ENCODE data around the gene GPR137.
A peak's percentile ranks its signal among the peaks of the same experiment; 100 is the strongest.
"Not testable (repeated sequence)": the region's sequence is repeated elsewhere in the genome, so short reads cannot be mapped to it uniquely, and the experiment has no call there.

The GPR137 gene, protein sequence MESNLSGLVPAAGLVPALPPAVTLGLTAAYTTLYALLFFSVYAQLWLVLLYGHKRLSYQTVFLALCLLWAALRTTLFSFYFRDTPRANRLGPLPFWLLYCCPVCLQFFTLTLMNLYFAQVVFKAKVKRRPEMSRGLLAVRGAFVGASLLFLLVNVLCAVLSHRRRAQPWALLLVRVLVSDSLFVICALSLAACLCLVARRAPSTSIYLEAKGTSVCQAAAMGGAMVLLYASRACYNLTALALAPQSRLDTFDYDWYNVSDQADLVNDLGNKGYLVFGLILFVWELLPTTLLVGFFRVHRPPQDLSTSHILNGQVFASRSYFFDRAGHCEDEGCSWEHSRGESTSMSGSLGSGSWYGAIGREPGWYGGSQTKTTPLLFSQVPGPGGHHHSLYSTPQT

DNA sequence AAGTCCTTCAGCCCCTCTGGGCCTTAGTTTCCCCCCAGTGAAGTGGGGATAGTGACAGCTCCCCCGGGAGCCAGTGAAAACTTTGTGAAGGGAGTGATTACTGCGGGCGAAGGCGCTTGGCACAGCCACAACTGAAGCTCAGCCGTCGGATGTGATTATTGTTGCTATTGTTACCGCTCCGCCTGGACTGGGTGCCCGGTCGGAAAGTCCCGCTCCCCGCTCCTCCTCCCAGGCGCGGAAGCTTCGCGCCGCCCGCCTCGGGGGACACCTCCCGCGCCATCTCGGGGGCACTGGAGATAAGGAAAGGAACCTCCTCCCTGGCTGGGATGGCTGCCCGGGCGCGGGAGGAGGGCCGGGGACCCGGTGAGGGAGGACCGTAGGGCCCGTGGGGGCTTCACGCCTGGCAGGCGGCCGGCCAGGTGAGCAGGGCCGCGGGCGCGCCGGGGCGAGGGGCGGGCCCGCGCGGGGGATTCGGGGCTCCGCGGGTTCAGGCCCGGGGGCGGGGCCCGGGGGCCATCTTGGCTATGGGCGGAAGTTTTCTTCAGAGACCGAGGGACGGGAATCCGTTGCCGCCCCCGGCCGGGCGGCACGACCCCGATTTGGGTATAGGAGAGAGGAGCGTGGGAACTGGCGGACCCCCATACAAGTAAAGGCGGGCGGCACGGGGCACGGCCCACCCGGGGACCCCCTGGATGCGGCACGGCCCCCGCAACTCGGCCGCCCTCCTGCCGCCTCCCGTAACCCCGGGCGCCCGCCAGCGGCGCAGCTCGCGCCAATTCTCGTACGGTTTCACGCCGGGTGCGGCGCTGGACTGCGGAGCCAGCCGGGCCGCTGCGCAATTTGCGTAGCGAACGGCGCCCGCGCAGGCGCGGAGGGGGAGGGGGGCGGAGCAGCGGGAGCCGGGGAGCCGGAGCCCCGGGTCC lies at the start of gene GPR137:
TSS of gene GPR137 (plus strand) at position 887 of the 923 bp plus-strand sequence. CDS start 677 bp downstream, outside the sequence.
- DNase-seq = peak; percentile 57

DNA sequence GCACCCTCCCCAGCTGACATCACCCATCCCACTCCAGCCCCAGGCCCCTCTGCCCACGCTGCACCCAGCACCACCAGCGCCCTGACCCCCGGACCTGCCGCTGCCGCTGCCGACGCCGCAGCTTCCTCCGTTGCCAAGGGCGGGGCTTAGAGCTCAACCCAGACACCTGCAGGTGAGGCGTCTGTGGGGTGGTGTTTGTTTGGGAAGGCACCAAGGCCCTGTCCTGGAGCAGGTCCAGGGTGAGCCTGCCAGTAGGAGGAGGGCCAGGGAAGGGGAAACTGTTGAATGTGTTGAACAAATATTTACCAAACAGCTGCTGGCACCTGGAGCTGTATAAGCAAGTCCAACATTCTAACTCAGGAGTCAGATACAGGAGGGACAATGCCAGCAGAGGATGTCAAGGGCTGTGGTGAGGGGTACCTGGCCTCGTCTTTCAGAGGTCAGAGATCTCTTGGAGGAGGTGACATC lies 48.1 kb upstream of the GPR137 start:
- no peak for DNase-seq

DNA sequence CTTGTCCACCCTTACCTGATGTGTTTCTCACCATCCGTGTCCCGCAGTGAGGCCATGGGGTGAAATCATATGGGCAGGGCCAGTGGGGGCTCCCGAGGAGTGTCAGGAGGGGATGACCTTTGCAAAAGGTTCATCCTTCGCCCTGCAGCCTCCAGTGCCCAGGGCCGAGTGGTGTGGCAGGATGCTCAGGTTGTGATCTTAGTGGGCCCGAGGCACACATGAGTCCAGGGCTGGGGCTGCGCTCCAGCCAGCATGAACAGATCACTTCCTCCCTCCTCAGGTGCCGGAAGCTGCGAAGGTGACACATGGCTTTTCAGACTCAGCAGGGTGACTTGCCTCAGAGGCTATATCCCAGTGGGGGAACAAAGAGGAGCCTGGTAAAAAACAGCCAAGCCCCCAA lies 47.6 kb upstream of the GPR137 start:
- no peak for DNase-seq

DNA sequence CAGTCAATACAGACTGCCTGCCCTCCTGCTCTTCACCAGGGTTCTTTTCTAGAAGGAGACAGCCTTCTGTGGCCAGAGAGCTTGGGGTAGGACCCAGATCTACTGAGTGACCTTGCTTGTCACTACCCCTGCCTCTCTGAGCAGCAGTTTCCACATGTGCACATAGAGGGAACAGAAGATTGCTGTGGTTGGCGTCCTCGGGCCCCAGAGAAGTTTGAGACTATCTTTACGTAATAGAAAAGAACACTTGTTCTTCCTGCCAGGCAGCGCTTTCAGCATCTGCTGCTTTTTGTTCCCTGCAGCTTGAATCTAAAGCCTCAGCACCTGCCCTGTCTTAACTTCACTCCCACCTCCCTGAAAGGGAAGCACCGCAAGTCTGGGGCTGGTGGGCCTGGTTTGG lies 46.6 kb upstream of the GPR137 start:
- peak; percentile 91 for DNase-seq

DNA sequence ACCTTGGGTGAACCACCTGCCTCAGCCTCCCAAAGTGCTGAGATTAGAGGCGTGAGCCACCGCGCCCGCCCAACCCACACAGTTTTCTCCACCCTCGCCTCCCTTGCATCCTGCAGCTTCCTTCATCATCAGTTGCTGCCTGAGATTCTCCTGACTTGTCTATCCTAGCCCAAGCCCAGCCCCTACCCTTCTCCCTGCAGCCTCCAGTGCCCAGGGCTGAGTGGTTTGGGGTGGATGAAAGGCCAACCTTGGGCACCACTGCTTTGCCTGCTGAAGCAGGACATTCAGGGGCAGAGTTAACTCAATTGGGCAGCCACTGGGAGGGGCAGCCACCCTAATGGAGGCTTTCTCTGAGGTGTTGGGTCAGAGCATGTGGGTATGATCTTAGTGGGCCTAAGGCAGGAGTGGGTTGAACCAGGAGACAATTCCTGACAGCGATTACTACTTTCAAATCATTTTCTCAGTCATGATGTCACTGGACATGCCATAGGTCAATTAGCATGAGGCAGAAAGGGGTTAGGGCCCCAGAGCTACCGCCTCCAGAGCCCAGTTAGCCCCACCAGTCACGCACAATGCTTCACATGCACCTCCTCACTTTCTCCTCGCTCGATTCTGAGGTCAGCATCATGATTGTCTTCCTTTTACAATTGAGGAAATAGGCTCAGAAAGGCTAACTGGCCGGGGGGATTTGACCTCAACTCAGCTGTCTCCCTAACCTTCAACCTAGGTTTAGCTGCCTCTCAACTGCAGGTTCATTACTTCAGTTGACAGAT lies 45.8 kb upstream of the GPR137 start:
- DNase-seq = peak; percentile 98

DNA sequence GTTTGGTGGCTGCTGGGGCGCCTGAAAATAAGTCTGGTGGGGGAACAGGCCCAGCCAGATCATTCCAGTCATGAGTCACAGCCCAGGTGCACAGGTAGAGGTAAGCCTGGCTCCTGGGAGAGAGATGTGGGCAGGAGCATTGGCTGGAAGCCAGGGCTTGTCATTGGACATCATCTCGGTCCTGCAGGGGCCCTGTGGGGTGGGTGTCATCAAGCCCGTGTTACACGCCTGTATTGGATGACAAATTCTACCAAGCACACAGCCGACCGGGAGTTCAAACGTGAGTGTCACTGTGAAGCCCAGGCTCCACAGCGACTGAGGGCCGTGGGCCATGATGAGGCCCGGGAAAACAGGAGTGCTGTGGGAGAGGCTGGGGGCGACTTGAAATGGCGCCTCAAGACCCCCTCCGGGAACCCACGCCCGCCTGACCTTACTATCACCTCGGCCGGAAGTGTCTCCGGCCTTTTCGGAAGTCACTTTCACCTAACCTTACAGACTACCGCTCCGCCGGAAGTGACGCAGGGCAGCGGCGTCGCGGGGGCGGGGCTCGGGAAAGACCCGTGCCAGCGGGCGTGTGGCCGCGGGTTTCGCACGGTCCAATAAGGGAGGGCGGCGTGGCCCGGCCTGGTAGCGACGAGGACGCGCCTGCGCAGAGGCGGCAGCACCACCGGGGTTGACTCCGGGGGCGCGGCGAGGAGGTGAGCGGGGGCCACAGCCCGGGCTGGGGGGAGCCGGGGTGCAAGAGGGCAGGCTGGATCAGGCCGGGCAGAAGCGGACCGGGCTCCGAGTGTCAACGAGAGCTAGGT lies 45.0 kb upstream of the GPR137 start, which contains the start of gene FKBP2:
TSS of gene FKBP2 (plus strand) at position 661 of the 806 bp plus-strand sequence. CDS start 1,293 bp downstream, outside the sequence.
- peak; percentile 96 for DNase-seq

DNA sequence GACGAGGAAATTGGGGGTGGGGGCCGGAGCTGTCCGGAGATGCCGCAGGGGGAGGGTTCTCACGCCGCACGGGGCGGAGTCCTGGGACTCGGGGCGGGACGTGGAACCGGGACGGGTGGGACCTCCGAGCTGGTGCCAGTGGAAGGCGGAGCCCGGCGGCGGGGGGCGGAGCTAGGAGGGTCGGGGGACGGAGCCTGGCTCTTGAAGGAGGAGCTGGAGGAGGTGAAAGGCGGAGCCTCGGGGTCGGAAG lies 44.5 kb upstream of the GPR137 start:
- peak; percentile 97 for DNase-seq

DNA sequence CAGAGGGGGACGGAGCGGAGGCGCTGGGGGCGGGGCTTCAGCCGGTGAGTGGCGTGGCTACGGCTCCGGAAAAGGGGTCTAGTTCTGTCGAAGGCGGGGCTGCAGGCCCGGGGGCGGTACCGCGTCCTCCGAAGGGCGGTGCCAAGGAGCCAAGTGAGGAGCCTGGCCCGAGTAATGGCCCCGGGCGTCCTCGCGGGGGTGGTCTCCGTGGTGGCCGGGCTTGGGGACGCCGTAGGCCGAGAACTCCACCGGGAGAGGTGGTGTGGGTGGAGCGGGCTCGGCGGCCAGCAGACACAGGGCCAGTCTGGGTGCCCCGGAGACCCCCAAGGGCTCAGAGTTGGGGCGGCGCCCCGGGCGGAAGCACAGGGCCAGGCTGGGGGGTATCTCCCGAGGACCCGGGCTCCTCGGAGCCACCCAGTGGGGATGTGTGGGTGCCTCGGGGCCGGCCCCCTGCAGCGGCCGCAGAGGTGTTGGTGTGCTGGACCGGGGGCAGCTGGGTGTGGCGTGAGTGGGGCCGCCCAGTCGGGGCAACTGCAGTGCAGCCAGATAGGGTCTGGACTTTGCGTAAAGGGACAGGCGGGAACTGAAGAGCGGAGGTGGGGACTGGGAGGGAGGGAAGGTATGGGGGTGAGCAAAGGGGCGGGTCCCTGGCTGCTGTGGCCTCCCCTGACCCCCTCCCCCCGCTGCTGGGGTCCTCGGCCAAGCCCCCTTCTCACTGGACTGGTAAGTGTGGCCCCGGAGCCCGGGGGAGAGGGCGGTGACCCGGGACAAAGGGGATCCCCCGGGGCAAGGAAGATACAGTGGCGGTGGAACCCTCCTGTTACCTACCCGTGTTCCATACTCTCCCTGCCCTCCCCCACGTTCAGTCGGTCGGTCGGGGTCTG lies 43.9 kb upstream of the GPR137 start:
- no peak for DNase-seq

DNA sequence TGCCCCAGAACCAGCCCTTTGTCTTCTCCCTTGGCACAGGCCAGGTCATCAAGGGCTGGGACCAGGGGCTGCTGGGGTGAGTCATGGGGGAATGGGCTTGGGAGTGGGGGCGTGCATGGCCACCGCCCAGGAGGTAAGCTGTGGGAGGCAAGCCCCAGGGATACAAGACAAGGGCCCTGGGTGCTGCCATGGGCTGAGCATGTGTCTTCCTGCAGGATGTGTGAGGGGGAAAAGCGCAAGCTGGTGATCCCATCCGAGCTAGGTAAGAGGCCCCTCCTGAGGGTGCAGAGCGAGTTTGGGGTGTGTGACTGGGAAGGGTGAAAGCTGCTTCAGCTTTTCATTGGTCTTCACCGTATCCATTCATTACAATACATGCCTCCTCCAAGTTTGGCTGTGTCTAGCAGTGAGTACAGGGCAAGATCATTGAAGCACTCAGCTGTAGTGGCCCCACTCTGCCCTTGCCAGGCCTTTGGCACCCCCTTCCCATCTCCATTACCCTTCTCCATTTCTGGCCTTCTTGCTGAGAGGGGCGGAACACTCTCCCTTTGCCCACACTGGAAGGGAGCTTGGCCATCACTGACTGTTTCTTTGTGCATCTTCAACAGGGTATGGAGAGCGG lies 42.3 kb upstream of the GPR137 start:
- no peak for DNase-seq

DNA sequence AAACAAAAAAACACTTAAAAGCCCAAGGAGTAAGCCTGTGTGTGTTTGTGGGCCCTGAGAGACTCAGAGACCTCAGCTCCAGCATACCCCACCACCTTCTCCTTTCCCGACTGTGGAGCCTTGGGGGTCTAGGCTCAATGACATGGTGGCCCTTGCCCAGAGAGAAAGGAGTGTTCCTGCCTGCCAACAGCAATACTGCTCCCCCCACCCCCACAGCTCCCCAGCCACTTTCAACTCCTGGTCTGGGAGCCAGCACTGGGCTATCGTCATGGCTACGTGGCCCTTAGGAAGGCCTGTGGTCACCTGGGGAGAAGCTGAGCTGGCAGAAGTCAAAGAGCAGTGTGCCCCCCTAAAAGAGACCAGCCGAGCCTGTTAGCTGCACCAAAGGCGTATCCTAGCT lies 41.5 kb upstream of the GPR137 start:
- no peak for DNase-seq

DNA sequence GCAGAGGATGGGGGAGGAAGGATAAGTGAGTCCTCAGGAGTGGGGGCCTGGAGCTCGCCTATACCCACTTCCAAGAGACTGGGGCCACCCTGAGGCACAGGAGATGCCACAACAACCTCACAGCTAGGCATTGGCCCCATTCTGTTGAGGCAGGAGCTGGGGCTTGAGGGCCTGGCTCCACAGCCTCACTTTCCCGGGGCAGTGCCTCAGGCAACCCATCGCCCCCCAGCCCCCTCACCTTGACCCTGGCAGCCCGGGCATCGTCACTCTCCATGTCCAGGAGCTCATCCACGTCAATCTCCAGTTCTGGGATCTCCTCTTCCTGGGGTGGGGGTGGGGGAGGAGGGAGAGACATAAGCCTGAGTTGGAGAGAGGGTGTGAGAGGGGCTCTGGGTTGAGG lies 40.7 kb upstream of the GPR137 start:
- DNase-seq = no peak

DNA sequence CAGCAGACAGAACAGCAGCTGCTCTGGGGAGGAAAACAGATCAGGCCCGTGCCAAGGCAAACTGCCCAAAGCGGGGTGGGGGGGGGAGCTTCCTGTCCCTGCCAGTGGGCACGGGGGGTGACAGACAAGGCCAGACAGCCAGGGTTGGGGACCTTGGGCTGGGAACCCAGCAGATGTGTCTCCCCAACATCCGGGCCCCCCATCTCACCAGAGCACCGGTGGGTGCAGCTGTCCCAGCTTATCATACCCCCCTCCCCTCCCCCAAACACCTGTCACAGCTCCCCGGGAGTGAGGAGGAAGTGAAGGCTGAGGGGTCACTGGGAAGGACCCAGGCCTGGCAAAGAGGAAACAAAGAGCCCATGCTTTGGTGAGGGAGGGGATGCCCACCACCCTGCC lies 40.2 kb upstream of the GPR137 start:
- peak; percentile 47 for DNase-seq

DNA sequence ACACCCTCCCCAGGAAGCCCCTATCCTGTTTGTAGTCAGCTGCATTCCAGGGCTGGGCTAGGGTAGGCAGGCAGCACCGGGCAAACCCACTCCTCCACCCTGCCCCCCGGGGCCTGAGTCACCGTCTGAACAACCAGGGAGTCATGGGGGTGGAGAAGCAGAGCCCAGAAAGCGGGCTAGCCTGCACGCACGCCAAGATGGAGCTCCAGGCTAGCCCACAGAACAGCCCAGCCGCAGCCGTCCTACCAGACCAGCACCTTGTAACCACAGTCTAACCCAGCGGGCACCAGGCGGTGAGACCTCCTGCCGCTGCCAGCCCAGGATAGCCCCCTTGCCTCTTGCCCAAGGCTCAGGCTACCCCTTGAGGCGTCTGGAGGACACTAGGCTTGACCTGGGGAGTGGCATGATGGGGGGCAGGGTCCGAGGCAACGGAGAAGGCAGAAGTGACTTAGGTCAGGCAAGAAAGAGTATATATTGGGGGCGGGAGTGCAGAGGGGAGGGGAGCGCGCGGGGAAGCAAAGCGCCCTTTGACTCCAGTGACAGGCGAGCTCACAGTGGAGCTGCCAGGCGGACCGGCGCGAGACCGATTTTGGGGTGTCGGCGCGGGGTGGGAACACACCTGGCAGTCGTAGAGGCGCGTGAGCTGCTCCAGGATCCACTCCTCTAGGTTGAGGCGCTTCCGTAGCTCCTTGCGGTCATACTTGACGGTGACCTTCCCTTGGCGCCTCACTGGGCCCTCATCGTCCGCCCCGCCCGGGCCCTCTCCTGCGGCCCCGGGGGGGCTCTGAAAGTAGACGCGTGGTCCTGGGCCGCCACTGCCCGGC lies 39.6 kb upstream of the GPR137 start:
- DNase-seq = peak; percentile 60

DNA sequence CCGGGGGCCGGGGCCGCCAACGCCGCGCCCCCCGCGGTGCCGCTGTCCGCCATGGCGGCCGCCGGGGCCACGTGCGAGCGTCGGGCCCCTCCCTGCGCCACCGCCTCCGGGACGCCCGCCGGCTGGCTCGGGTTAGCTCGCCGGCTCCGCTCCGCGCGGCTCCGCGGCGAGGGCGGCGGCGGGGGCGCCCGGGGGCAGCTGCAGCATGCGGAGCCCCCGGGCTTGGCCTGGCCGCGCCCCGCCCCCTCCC lies 39.1 kb upstream of the GPR137 start:
- not testable (repeated sequence) for DNase-seq

DNA sequence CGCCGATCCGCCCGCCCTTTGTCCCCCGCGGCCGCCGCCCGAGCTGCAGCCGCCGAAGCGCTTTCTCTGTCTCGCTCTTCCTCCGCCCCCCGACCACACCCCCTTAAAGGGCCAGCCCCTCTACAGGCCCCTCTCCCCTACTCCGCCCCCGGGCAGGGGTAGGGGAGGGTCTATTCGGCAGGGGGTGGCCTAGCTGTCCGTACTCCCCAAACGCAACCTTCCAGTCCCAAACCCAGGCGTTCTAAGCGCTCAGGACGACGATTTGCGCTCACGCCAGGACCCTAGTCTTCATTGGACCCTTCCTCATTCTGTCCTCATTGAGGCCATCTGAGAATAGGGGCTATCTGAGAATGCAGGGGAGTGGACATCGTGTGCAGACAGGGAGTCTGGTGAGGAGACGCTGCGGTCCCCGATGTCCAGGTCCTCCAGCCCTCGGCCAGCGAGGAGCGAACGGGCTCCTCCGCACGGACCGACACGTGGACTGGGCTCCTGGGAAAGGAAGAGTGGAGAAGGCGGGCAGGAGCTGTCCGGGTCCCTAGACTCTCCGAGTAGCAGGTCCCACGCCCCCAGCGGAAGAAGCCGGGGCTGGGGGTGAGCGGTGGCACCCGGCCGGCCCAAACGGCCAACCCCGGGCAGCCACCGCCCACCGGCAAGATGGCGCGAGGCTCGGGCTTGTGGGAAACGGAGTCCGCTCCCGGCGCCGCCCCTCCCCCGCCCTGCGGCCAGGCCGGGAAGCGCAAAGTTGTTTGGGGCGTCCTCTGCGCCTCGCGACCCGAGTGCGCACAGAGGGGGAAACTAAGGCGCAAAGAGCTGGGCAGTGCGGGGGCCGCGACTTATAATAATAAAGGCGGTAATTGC lies 38.5 kb upstream of the GPR137 start, which contains the start of gene PPP1R14B:
TSS of gene PPP1R14B (minus strand) at position 73 of the 858 bp plus-strand sequence. CDS start 270 bp downstream, outside the sequence.
- peak; percentile 78 for DNase-seq

DNA sequence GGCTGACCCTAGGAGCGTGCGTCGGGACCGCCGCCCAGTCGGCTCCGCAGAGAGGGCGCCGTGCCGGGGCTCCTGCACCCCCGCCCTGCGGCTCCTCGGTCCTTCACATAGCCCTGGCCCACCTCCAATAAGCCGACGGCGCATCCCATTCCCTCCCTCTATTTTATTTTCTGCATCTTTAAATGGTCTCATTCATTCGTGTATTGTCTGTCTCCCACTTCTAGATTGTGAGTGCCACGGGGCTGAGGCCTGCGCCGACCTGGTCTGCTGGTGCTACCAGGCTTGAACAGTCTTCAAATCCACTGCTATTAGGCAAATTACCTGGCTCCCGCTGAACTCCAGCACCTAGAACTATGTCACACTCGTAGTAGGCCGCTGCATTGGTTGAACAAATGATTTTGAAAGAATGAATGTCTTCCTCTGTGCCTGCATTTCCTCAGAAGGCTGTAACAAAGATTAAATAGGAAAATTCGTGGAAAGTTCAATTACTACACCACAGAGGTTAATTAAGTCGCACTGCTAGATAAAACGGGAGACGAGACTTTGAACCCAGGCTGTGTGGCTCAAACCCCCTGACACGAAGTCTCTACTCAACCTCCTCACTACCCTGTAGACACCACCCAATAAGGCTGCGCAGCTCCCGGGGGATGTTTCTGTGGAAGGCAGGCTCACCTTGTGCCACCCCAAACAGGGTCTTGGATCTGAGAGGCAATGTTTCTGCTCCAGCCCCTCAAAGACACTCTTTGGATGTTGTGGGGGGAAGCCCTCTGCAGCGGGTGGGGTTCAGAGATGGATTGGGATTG lies 37.7 kb upstream of the GPR137 start:
- no peak for DNase-seq

DNA sequence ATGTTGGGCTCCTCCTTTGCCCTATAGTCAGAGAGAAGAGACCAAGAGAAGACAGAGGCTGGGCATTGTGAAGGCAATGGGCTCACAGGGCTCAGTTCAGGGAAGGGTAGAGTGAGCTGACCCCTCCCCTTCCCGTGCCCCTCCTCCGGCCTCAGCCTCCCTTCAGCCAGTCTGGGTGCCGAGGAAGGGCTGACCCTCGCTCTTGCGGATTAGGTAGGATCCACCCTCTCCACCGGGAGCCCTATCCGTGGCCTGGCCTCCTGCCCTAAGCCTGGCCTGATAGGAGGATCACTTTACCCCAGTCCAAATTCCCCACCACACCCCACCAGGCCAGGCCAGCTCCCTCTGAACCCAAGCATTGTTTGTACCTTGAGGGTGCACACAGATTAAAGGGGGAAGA lies 37.1 kb upstream of the GPR137 start:
- DNase-seq = no peak

DNA sequence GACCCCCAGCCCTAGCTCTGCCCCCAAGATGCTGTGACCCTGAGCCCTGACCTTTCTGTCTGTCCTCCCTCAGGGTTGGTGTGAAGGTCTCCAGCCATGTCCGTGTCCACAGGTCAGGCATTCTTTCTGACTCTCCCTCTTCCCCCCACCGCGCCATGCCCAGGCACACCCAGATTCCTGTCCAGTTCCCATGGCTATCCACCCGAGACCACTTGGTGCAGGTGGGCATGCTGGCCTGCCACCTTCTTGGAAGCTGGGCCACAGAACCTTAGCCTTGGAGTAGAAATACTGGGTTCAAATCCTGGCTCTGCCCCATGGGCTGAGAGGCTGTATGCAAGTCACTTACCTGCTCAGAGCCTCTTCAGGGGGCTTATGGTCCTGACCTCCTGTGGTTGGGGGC lies 36.6 kb upstream of the GPR137 start:
- DNase-seq = no peak
